Endometrial microvascular endothelial cells (primary cell): ENCODE measurements around the gene CYP4V2. TPM values are rescaled to one million over a fixed set of nuclear protein-coding genes. Genes with fewer than 3 reads are reported as not detected.
"Not testable (repeated sequence)": the region's sequence is repeated elsewhere in the genome, so short reads cannot be mapped to it uniquely, and the experiment has no call there.

ENCODE experiments used
- in situ Hi-C: cut with HindIII; loops from 2 replicates; pipeline ENCODE4 v1.10.0; 2017; ENCODE audit warnings: low sequenced_read_pairs, low pct_unique_long_range_greater_than_20kb; ENCODE audit errors: inconsistent ontology term
- total RNA-seq: library from RNA; depleted of rRNA; stranded (reverse); fragments of >200 nt; gene quantifications from one replicate; pipeline ENCODE4 v1.2.3, GENCODE V29; 2015; ENCODE audit errors: inconsistent ontology term

The CYP4V2 gene
- total RNA-seq, 1 donor from 2014 or later, result 3.3 TPM

GRCh38 chr4:186226521-186227189, 35.3 kb downstream of the CYP4V2 start:
- in situ Hi-C loops, result no loop called here

DNA sequence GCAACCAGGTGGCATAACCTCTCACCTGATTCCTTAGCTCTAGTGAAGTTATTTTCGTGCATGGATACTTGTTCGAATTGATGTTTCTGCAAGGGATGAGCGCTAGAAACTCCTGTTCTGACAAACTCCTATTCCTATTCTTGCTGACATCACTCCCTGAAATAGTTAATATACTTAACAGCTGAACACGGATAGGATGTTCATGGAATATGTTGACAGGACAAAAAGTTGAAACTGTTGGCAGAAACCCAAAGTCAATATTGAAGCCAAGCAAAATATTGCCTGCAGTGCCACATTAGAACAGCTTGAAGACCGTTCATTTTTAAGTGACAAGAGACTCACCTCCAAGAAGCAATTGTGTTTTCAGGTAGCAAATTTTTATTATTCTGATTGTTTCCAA, 35.9 kb downstream of the CYP4V2 start, which contains the start of gene KLKB1:
Gene KLKB1, plus strand, starts transcription at position 287 of the 400 bp plus-strand sequence. CDS start 689 bp downstream, outside the sequence.
- in situ Hi-C loops, result no loop called here

DNA sequence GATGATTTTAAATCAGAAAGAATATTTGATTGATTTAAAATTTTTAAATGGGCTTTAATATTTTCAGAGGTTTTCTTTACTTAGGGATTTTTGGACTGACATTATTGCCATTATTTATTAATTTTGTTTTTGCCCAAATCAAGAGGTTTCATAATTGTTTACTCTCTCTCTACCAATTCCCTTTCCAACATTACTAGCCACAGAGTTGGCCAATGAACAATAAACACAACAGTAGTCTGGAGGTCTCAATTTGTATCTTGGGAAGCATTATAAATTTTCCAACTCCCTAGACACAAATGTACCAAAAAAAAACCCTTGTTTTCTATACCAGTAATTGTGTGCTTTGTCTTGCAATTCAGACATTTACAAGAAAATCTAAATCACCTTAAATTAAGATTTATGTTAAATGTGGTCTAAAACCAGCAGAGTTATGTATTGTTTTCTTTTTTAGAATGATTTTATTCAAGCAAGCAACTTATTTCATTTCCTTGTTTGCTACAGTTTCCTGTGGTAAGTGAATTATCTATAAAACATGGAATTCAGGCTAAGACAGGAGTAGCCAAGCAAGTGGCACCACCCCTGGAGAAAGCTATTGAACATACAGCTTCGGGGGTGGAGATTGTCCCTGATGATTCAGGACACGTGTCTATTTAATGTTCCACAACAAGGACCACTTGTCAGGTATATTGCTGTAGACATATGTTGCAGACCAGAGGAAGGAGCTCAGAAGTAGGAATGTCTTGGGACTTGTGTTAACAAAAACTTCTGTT, 36.6 kb downstream of the CYP4V2 start:
- in situ Hi-C loops, result no loop called here

GRCh38 chr4:186228514-186228894, 37.1 kb downstream of the CYP4V2 start:
- in situ Hi-C loops, result no loop called here

- in situ Hi-C loops, result no loop called here
Observed at GRCh38 chr4:186234367-186234766, 43.0 kb downstream of the CYP4V2 start.

GRCh38 chr4:186236126-186236525, 44.8 kb downstream of the CYP4V2 start:
- in situ Hi-C loops, result no loop called here

GRCh38 chr4:186240452-186240847, 49.1 kb downstream of the CYP4V2 start:
- in situ Hi-C loops, result no loop called here

- in situ Hi-C loops, result no loop called here
Observed at GRCh38 chr4:186240848-186241491, 49.6 kb downstream of the CYP4V2 start.

DNA sequence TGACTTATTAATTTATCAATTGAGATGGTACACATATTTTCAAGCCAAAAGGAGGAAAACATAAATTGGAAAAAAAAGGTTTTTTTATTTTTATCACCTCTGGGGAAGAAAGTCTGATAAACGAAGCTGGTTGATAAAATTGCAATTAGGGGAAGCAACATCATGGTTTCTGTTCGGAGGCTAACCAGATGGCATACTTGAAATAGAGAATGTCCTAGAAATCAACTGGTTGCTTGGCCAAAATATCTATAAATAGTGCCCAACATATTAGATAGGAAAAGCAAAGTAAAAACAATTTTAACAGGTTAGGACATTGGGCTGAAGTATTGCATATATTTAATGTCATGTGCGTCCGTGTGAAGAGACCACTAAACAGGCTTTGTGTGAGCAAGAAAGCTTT, 50.2 kb downstream of the CYP4V2 start:
- in situ Hi-C loops, result no loop called here

GRCh38 chr4:186242031-186242430, 50.7 kb downstream of the CYP4V2 start:
- in situ Hi-C loops, result not testable (repeated sequence)

- in situ Hi-C loops, result no loop called here
Observed at GRCh38 chr4:186243331-186243730, 52.0 kb downstream of the CYP4V2 start.

GRCh38 chr4:186244835-186245234, 53.5 kb downstream of the CYP4V2 start:
- in situ Hi-C loops, result no loop called here

GRCh38 chr4:186247062-186247752, 55.8 kb downstream of the CYP4V2 start:
- in situ Hi-C loops, result not testable (repeated sequence)

DNA sequence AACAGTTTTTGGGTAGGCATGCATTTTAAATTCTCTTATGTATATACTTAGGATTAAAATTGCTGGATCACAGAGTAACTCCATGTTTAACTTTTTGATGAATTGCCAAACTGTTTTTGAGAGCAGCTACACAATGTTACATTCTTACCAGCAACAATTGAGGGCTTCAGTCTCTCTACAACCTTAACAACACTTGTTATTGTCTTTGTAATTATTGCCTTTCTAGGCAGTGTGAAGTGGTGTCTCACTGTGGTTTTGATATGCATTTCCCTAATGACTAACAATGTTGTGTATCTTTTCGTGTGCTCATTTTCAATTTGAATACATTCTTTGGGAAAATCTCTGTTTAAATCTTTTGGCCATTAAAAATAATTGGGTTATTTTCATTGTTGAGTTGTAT, 57.3 kb downstream of the CYP4V2 start:
- in situ Hi-C loops, result no loop called here

GRCh38 chr4:186249785-186250754, 58.7 kb downstream of the CYP4V2 start:
- in situ Hi-C loops, result no loop called here

DNA sequence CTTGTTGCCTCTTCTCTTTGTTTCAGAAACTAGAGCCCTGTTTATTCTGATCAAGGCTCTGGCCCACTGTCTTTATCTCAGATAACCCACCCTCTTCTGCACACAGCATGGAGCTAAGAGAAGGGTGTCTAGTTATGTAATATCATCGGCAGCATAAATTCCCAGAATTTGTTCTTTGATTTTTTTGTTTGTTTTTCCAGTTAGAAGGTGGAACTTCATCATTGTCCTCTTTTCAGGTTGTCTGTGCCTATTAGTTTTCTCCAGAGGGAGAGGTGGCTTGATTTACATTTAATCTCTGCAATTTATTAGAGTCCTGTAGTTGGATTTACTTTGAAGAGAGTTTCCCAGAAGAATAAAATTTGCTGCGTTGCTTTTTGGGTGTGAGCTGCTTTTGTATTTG, 59.4 kb downstream of the CYP4V2 start:
- in situ Hi-C loops, result no loop called here

DNA sequence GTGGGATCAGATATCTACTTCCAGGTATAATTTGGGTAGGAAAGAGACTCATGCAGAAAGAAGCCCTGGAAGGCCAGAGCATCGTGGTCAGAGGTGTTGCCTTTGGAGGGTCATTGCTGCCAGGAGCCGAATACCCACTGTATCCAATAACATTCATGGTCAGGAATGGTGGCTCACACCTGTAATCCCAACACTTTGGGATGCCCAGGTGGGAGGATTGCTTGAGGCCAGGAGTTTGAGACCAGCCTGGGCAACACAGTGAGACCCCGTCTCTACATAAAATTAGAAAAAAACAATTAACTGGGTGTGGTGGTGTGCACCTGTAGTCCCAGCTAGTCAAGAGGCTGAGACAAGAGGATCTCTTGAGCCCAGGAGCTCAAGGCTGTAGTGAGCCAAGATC, 63.8 kb downstream of the CYP4V2 start:
- in situ Hi-C loops, result no loop called here

DNA sequence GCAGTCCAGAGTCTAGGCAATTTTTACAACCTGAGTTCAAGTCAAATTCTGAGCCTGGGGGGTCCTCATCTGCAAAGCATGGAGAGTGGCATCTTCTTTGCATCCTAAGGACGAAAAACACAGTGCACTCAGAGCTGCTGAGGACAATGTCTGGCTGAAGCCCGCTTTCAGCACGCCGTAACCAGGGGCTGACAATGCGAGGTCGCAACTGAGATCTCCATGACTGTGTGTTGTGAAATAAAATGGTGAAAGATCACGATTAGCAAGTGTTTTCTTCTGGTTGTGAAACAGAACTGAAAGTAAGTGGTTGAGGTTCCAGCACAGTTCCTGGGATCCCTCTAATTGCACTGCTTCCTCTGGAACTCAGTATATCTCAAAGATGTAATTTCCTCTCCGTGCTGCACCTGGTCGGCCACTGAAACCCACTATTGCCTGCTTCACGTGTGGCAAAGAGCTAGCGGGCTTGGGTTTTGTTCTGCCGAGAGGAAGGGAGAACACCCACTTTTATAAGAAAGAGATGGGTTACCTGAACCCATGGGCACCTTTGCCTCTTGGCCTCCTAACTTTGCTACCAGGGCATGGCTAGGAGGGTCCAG, 66.9 kb downstream of the CYP4V2 start:
- in situ Hi-C loops, result no loop called here
